GM18870 (cell line): Measurements from ENCODE around the gene DOK3.
"Not testable (repeated sequence)": the region's sequence is repeated elsewhere in the genome, so short reads cannot be mapped to it uniquely, and the experiment has no call there.

Experiments used
- ATAC-seq: cut with Tn5 transposase; IDR thresholded peaks from one replicate; pipeline ENCODE4 v1.9.1; 2021; ENCODE audit warnings: moderate library complexity; ENCODE audit not compliant: unreplicated experiment

The DOK3 gene

GRCh38 chr5:177535125-177535524, 25.5 kb upstream of the DOK3 start:
- no peak for ATAC-seq

- ATAC-seq: not testable (repeated sequence)
Observed at GRCh38 chr5:177534433-177534832, 24.8 kb upstream of the DOK3 start.

DNA sequence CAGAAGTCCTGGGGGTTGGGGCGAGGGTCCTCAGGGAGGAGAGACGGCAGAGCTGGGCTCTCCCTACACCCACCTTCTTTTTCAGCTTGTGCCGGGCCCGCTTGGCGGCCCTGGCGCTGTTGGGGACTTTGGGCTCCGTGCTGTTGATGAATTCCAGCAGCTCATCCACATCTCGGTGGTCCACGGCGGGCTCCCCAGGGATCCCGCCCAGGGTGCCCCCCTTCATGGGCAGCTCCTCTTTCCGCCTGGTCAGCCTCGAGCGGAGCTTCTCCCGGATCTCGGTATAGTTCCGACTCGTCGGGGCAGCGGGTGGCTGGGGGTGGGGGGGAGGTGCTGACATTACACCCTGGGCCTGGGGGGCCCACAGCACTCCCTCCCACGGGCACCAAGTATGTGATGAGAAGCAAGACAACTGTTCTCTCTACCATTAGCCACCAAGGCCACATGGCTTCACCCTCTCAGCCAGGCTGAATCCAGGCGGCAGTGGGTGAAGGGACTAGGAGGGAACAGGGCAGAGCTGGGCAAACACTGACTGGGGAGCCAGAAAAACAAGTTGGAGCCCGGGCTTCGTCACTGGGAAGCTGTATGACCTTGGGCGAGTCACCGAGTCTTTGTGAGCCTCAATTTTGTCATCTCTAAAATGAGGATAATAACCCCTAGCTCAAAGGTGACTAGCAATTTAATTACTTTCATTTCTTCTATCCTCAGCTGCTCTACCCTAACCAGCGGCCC, 21.7 kb upstream of the DOK3 start:
- ATAC-seq: no peak

DNA sequence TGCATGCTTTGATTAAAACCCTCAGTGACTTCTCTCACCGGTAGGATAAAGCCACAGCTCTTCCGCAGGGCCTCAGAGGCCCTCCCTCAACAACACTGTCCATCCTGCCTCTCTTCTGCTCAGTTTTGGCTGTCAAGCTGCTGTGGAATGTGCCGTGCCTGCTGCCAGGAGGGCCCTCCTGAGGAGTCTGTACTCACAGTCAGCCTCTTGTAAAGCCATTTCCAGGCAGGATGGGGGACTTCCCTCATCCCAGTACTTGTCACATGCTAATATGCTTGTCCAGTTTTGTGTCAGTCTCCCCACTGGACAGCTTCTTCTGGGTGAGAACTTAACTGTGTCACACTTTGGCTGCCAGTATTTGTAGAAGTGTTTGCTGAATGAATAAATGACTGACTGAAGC, 21.0 kb upstream of the DOK3 start:
- no peak for ATAC-seq

GRCh38 chr5:177529247-177530203, 19.9 kb upstream of the DOK3 start:
- ATAC-seq: no peak

DNA sequence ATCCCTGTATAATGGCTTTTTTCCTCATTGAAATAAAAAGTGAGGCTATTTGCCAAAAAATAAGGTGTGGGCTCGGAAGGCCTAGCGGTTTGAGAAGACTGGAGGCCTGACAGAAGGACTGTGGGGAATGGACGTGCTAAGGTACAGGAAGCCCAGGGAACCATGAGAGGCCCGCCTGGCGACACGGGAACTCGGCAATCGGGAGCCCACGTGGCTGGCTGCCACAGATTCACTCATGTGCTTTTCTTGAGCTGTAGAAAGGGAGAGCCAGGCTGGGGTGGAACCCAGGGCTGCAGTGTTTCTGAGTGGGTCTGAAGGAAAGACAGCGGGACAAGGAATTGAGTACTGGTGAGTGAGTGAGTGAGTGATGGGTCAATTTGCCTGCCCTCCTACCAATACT, 19.0 kb upstream of the DOK3 start:
- no peak for ATAC-seq

DNA sequence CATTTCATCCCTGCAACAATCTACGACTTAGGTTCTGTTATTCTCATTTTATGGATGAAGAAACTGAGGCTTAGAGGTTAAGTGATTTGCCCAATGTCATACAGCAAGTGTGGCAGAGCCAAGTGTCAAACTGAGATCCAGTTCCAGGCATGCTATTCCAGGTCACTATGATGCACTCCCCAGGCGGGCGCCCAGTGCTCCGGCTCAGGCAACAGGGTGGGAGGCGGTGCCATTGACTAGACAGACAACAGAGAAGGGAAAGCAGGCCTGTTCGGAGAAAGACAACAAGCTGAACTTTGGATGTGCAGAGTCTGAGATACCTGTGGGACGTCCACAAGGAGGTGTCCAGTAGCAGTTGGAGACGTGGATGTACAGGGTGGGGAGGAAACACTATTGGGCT, 18.0 kb upstream of the DOK3 start:
- no peak for ATAC-seq

DNA sequence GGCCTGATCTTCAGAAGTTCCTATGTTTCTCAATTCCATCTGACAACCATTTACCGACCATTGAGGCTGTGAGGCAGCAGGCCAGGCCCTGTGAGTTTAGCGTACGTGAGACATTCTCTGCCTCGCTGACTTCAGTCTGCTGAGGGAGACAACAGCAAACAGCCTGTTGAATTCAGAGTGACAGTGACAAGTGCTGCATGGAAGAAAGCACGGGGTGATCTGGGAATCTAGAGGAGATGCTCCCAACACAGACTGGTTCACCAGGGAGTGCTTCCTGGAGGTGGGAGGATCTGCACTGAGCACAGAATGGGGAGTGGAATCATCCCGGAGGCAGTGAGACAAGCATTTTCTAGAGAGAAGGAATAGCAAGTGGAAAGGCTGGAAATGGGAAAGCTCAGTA, 17.2 kb upstream of the DOK3 start:
- ATAC-seq: no peak

DNA sequence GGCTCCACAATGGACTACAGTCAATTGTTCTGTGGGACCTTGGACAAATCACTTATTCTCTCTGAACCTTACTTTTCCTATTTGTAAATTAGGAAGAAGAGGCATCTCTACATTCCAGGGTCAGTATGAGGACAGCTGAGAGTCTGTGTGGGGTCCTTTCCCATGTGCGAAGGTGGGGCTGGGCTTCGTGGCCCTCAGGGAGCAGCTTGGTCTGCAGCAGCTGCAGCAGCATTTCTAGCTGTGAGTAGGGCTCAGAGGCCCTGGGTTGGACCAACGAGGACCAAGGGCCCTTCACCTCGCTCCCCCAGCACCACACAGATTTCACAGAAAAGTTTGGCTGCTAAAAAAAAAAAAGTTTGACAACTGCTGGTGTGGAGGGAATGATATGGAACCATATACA, 16.6 kb upstream of the DOK3 start:
- no peak for ATAC-seq

GRCh38 chr5:177524941-177525655, 15.5 kb upstream of the DOK3 start:
- no peak for ATAC-seq

GRCh38 chr5:177524539-177524900, 14.9 kb upstream of the DOK3 start:
- ATAC-seq: no peak

GRCh38 chr5:177523711-177524538, 14.3 kb upstream of the DOK3 start:
- no peak for ATAC-seq

- ATAC-seq: no peak
Observed at GRCh38 chr5:177520916-177521513, 11.4 kb upstream of the DOK3 start.

GRCh38 chr5:177520271-177520670, 10.6 kb upstream of the DOK3 start:
- no peak for ATAC-seq

GRCh38 chr5:177519463-177520235, 10.0 kb upstream of the DOK3 start:
- no peak for ATAC-seq

DNA sequence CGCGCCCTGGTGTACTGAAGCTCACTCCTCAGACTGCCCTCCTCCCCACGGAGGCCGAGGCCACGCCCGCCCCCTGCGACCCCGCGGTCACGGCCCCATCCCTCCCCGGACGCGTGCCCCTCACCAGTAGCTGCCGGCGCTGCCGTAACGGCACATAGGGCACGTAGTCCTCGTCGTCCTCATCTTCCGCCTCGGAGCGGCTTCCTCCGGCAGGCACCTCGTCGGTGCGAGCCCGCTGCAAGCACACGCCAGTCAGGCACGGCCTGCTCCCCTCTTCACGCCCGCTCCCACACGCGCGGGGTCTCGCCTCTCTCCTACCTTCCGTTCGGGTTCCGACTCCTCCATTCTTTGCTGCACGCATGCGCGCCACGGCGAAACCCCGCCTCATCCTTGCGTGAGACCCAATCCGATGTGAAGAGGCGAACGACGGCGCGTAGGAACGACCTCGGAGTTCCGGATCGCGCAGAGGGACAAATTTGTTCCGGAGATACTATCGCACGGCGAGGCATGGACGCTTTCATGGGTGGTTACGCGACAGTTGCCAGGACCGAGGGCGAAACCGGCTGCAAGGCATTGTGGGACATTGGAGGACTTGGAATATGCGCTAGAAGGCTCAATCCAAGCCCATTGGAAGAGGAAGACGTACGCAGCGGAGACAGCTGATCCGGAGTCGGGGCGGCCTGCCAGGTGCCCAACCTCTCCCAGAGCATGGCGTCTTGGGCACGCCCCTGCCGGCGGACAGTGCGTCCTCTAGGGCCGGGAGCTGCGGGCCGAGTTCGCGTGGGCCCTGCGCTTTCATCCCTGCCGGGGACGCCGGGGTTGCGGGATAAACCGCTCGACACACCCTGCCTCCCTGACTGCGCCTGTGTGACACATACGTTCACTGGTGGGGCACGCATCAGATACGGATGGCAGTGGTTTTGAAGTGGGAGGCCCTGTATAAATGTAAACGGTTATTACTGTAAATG, 7.3 kb upstream of the DOK3 start, which contains the start of gene DDX41:
Gene DDX41, minus strand, starts transcription at position 361 of the 968 bp plus-strand sequence. Its CDS starts 16 bp downstream, at position 345.
- peak; percentile 81 for ATAC-seq

DNA sequence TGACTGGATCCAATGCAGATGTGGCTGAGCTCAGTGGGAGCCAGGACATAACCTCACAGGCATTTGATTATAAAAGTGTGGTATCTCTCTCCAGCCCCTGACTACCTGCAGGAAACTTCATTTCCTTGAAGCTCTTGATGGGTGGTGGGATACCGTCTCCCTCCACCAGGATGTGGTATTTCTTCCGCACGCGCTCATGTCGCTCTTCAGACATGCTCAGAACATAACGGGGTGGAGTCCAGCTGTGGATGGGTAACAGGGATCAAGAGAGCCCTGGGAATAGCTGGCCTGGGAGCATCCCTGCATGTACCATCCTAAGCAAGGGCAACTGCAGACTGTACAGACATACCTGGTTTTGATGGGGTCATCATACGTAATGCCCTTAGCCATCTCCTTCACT, 6.0 kb upstream of the DOK3 start:
- ATAC-seq: no peak

GRCh38 chr5:177514541-177514940, 4.9 kb upstream of the DOK3 start:
- no peak for ATAC-seq
